ENCODE measurements around the gene KRTAP4-5. TPM values are rescaled to one million over a fixed set of nuclear protein-coding genes. Genes with fewer than 3 reads are reported as not detected.
"Not testable (repeated sequence)": the region's sequence is repeated elsewhere in the genome, so short reads cannot be mapped to it uniquely, and the experiment has no call there.

The KRTAP4-5 gene
- total RNA-seq, 2 donors from 2014 or later, result not detected

DNA sequence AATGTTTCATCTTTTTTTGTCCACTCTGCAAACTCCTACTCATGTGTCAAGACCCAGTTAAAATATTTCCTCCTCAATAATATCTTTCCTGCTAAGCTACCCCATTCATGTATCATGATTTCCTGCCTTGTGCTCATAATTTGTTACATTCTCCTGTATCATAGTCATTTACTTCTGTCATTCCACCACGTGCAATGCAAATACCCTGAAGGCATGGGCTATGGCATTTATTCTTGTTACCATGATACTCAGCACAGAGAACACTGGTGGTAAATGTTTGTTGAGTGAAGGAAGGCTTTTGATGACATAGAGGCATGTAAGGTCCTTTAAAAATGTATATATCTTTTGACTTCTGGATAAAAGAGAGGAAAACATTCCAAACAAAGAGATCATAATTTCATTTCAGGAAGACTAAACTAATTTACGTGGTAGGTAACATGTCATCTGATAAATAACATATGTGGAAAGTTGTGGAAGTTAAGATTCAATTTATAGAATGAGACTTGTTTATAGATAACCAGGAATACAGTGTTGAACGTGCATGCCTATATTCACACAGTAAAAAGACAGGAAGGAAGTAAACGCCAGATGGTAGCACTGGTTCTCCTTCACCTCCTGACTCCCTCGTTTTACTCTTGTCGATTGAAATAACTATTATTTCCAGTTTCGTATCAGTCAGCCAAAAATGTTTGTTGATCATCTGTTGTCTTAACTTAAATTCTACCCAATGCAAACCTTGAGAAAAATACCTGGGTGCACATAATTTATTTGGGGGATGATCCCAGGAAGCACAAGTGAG lies 49.7 kb downstream of the KRTAP4-5 start:
- not testable (repeated sequence) for DNase-seq (ENCODE audit: low spot score in 2 of 2); H3K9me3 Mint-ChIP-seq; ATAC-seq; H3K36me3 Mint-ChIP-seq; H3K27ac Mint-ChIP-seq

Other genes with a start within 250 kb of the KRTAP4-5 start
- not detected for gene KRT23, start 212.2 kb downstream of the KRTAP4-5 start, total RNA-seq
- not detected for gene KRT39, start 182.9 kb downstream of the KRTAP4-5 start, total RNA-seq
- not detected for gene KRT40, start 165.5 kb downstream of the KRTAP4-5 start, total RNA-seq
- gene KRTAP3-3, start 155.7 kb downstream of the KRTAP4-5 start, total RNA-seq, result not detected
- gene KRTAP3-2, start 149.9 kb downstream of the KRTAP4-5 start, total RNA-seq, result not detected
- gene KRTAP3-1, start 140.7 kb downstream of the KRTAP4-5 start, total RNA-seq, result not detected
- not detected for gene KRTAP1-5, start 122.6 kb downstream of the KRTAP4-5 start, total RNA-seq
- gene KRTAP1-4, start 119.6 kb downstream of the KRTAP4-5 start, total RNA-seq, result not detected
- gene KRTAP1-3, start 115.0 kb downstream of the KRTAP4-5 start, total RNA-seq, result not detected
- gene KRTAP1-1, start 108.4 kb downstream of the KRTAP4-5 start, total RNA-seq, result not detected
- gene KRTAP2-1, start 102.5 kb downstream of the KRTAP4-5 start, total RNA-seq, result not detected
- not detected for gene KRTAP2-2, start 94.6 kb downstream of the KRTAP4-5 start, total RNA-seq
- gene KRTAP2-3, start 89.7 kb downstream of the KRTAP4-5 start, total RNA-seq, result not detected
- not detected for gene KRTAP2-4, start 83.9 kb downstream of the KRTAP4-5 start, total RNA-seq
- not detected for gene KRTAP4-7, start 65.7 kb downstream of the KRTAP4-5 start, total RNA-seq
- gene KRTAP4-8, start 51.7 kb downstream of the KRTAP4-5 start, total RNA-seq, result not detected
- gene KRTAP4-16, start 47.6 kb downstream of the KRTAP4-5 start, total RNA-seq, result not detected
- gene KRTAP4-9, start 44.4 kb downstream of the KRTAP4-5 start, total RNA-seq, result not detected
- gene KRTAP4-11, start 31.5 kb downstream of the KRTAP4-5 start, total RNA-seq, result not detected
- gene KRTAP4-12, start 25.6 kb downstream of the KRTAP4-5 start, total RNA-seq, result not detected
- not detected for gene KRTAP4-6, start 9.3 kb downstream of the KRTAP4-5 start, total RNA-seq
- not detected for gene KRTAP4-4, start 10.9 kb upstream of the KRTAP4-5 start, total RNA-seq
- gene KRTAP4-3, start 18.4 kb upstream of the KRTAP4-5 start, total RNA-seq, result not detected
- not detected for gene KRTAP4-2, start 28.4 kb upstream of the KRTAP4-5 start, total RNA-seq
- gene KRTAP4-1, start 35.1 kb upstream of the KRTAP4-5 start, total RNA-seq, result not detected
- gene KRTAP9-1, start 40.1 kb upstream of the KRTAP4-5 start, total RNA-seq, result not detected
- not detected for gene KRTAP9-2, start 76.8 kb upstream of the KRTAP4-5 start, total RNA-seq
- not detected for gene KRTAP9-3, start 82.6 kb upstream of the KRTAP4-5 start, total RNA-seq
- gene KRTAP9-8, start 88.2 kb upstream of the KRTAP4-5 start, total RNA-seq, result not detected
- gene KRTAP9-4, start 99.9 kb upstream of the KRTAP4-5 start, total RNA-seq, result not detected
- gene KRTAP9-9, start 105.6 kb upstream of the KRTAP4-5 start, total RNA-seq, result not detected
- not detected for gene KRTAP9-6, start 115.6 kb upstream of the KRTAP4-5 start, total RNA-seq
- gene KRTAP9-7, start 125.9 kb upstream of the KRTAP4-5 start, total RNA-seq, result not detected
- not detected for gene KRTAP29-1, start 153.0 kb upstream of the KRTAP4-5 start, total RNA-seq
- not detected for gene KRTAP16-1, start 159.5 kb upstream of the KRTAP4-5 start, total RNA-seq
- gene KRTAP17-1, start 165.9 kb upstream of the KRTAP4-5 start, total RNA-seq, result not detected
- gene KRT33A, start 201.0 kb upstream of the KRTAP4-5 start, total RNA-seq, result not detected
- gene KRT33B, start 220.0 kb upstream of the KRTAP4-5 start, total RNA-seq, result not detected
- gene KRT34, start 232.5 kb upstream of the KRTAP4-5 start, total RNA-seq, result not detected
- not detected for gene KRT31, start 247.8 kb upstream of the KRTAP4-5 start, total RNA-seq

Measured in activated naive CD4-positive, alpha-beta T cell treated with anti-CD3 and anti-CD28 coated beads, Interleukin-2, amount 50 U/mL, for 72 hours (primary cell).